Right lobe of liver (tissue), 6 donors: ENCODE data around the gene APCDD1L. TPM values are rescaled to one million over a fixed set of nuclear protein-coding genes. Genes with fewer than 3 reads are reported as not detected.

Source experiments
- ATAC-seq, 4 donors: fragments of 200-7000 bp; cut with Tn5 transposase; one replicate each; pipeline ENCODE4 v1.9.1; 2020; ENCODE audit warnings: mild to moderate bottlenecking in 4 of 4, moderate library complexity in 4 of 4
- DNase-seq, 3 donors: peaks; one replicate each; pipeline ENCODE4 v3.0.0-alpha.2; 2020
- H3K27ac ChIP-seq, 3 donors: fragments of 200-600 bp; one replicate each; pipeline ENCODE4 v1.8.0; 2022
- H3K27me3 ChIP-seq, 2 donors: fragments of 200-600 bp; one replicate each; pipeline ENCODE4 v1.8.0; 2022
- H3K36me3 ChIP-seq, 4 donors: fragments of 200-600 bp; sonication (generic) in 1 of 4; one replicate each; pipeline versions ENCODE4 v1.5.1 to v1.8.0; 2017 to 2022; ENCODE audit warnings: control low read depth in 1 of 4
- H3K4me1 ChIP-seq, 4 donors: fragments of 200-600 bp; sonication (generic) in 1 of 4; one replicate each; pipeline versions ENCODE4 v1.5.1 to v1.8.0; 2017 to 2022; ENCODE audit warnings: control low read depth in 1 of 4
- H3K4me3 ChIP-seq, 3 donors: fragments of 200-600 bp; one replicate each; pipeline ENCODE4 v1.8.0; 2022
- H3K9me3 ChIP-seq, 4 donors: fragments of 200-600 bp; sonication (generic) in 1 of 4; one replicate each; pipeline versions ENCODE4 v1.5.1 to v1.8.0; 2017 to 2022; ENCODE audit warnings: control low read depth in 1 of 4
- POLR2A ChIP-seq: fragments of 450-650 bp; IDR thresholded peaks from one replicate; pipeline ENCODE4 v1.6.1; 2017; ENCODE audit warnings: antibody characterized with exemption, mild to moderate bottlenecking
- WGBS: methylation state at CpG from one replicate; pipeline ENCODE4 v1.1.6; 2018; ENCODE audit warnings: low coverage, low lambda C conversion rate; ENCODE audit not compliant: insufficient coverage; ENCODE audit errors: missing lambda C conversion rate; 5-methylcytosine and 5-hydroxymethylcytosine counted together
- intact Hi-C, 2 donors: fragments of 100-400 bp; cut with DNase I; formaldehyde crosslinking; loops; one replicate each; pipeline versions ENCODE4 v1.11.2 to v1.14.1; 2022
- total RNA-seq, 6 experiments: library from RNA; depleted of rRNA in 2 of 6; stranded (reverse); fragments of >200 nt in 2 of 6; fragmentation: NEBNext Ultra II Directional in 3 of 6; extraction: Animal tissue kit (Norgen Biotek cat#: 25700) in 3 of 6; gene quantifications; one replicate each; pipeline versions ENCODE4 v1.1.0 to v1.2.4, GENCODE V29; 2016 to 2023
- TF ChIP-seq, protein P1 (sequence below), 4 donors: fragments of 200-600 bp in 3 of 4; fragments of 450-650 bp in 1 of 4; IDR thresholded peaks; one replicate each; pipeline versions ENCODE4 v1.5.1 to v1.8.0; 2016 to 2022; ENCODE audit warnings: antibody characterized with exemption in 4 of 4, mild to moderate bottlenecking in 2 of 4
- donor health status: DM: no; HTN: yes; CAD: no.
- donor health status: DM: no; HTN: no; CAD: no.
- donor health status: DM: no; HTN: no; CAD: no.
- donor health status: DM: no; HTN: yes; CAD: no.
- donor health status: DM: no; HTN: yes; CAD: no.

Gene APCDD1L
- total RNA-seq, 6 experiments from 2014 or later: 0.04 TPM; not detected in 5

DNA sequence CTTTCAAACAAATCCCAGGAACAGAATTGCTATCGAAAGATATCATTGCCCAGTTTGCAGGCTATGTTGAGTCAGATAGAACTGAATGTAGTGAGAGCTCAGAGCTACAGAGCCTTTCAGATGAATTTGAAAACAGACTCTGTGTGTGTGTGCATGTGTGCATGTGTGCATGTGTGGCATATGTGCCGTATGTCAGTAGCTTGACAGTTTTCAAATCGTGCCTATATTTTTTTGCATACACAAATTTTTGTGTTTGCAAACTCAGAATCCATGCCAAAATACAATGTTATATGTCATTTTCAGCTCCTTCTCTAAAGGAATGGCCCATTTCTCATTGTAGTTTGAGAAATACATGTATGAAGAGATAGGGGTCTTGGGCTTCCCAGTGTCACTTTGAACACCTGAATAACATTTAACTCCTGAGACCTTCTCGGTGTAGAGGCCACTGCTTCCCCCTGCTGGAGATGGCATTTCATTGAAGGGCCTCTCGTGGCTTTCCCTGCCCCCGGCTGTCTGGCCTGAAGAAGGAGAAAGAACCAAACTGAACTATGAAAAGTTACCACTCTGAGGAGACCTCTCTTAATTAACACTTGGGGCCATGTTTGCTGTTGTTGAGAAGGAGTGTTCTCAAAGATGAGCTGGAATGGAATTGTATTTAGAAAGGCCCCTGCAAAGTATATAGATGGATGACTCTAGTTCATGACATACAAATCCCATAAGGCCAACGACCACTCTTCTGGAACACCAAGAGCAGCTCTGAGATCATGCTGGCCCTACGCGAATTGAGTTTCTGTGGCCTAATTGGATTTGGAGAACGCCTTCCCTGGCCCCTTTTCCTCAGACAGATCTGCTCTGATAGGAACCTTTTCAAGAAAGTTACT, 67.4 kb downstream of the APCDD1L start:
- Histone ChIP-seq H3K4me3 (no peak overlapping the region), H3K27me3 (no peaks in the 10 kb centered on the region), H3K4me1 (no peaks in the 10 kb centered on the region), H3K36me3 (peaks cover 0 to 27% (median 0%) of the 10 kb centered on the region in 4 donors), H3K9me3 (no peaks in the 10 kb centered on the region), H3K27ac (no peak overlapping the region)
- WGBS: 42% methylated on average over 7 of the region's 10 CpGs
- ATAC-seq: peak; percentile 89 to 92 (median 90)
- peak; percentile 61 to 67 (median 61) for DNase-seq
- TF ChIP-seq, protein P1, sequence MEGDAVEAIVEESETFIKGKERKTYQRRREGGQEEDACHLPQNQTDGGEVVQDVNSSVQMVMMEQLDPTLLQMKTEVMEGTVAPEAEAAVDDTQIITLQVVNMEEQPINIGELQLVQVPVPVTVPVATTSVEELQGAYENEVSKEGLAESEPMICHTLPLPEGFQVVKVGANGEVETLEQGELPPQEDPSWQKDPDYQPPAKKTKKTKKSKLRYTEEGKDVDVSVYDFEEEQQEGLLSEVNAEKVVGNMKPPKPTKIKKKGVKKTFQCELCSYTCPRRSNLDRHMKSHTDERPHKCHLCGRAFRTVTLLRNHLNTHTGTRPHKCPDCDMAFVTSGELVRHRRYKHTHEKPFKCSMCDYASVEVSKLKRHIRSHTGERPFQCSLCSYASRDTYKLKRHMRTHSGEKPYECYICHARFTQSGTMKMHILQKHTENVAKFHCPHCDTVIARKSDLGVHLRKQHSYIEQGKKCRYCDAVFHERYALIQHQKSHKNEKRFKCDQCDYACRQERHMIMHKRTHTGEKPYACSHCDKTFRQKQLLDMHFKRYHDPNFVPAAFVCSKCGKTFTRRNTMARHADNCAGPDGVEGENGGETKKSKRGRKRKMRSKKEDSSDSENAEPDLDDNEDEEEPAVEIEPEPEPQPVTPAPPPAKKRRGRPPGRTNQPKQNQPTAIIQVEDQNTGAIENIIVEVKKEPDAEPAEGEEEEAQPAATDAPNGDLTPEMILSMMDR (IDR thresholded peaks at IDR 0.05): peak; percentile 63 to 75 (median 72)
- TF ChIP-seq POLR2A: no peak
- intact Hi-C loops: no loop called here

- peaks cover 0 to 27% (median 0%) of the 10 kb centered on the region in 4 donors for H3K36me3 ChIP-seq
- intact Hi-C loops: no loop called here
- peak in 2 of 4 donors; percentile 22 to 48 for ATAC-seq
- WGBS: 73% methylated on average over 5 of the region's 7 CpGs
- DNase-seq: no peak
- H3K4me1 ChIP-seq: no peaks in the 10 kb centered on the region
- H3K9me3 ChIP-seq: no peaks in the 10 kb centered on the region
- TF ChIP-seq POLR2A: no peak
- H3K27ac ChIP-seq: no peak overlapping the region
- H3K27me3 ChIP-seq: no peaks in the 10 kb centered on the region
- no peak overlapping the region for H3K4me3 ChIP-seq
Measured at GRCh38 chr20:58446960-58447265, 68.3 kb downstream of the APCDD1L start.

- H3K36me3 ChIP-seq: peaks cover 0 to 28% (median 0%) of the 10 kb centered on the region in 4 donors
Measured at GRCh38 chr20:58446264-58446959, 68.8 kb downstream of the APCDD1L start.

GRCh38 chr20:58444746-58445255, 70.4 kb downstream of the APCDD1L start:
- Histone ChIP-seq H3K4me1 (no peaks in the 10 kb centered on the region), H3K36me3 (peaks cover 0 to 38% (median 2%) of the 10 kb centered on the region in 4 donors), H3K27me3 (no peaks in the 10 kb centered on the region), H3K27ac (no peak overlapping the region), H3K9me3 (no peaks in the 10 kb centered on the region), H3K4me3 (no peak overlapping the region)
- WGBS: 94% methylated on average over 5 of the region's 5 CpGs
- DNase-seq (no peak), ATAC-seq (peak in 1 of 4 donors; percentile 9)
- TF ChIP-seq, protein P1 (IDR thresholded peaks at IDR 0.05): no peak
- TF ChIP-seq POLR2A: no peak
- intact Hi-C loops: no loop called here

More at GRCh38 chr20:58446264-58446959, 68.8 kb downstream of the APCDD1L start:
- ATAC-seq: no peak
- intact Hi-C loops: no loop called here
- 87% methylated on average over 6 of the region's 6 CpGs for WGBS
- Histone ChIP-seq H3K9me3 (no peaks in the 10 kb centered on the region), H3K4me1 (no peaks in the 10 kb centered on the region), H3K27me3 (no peaks in the 10 kb centered on the region), H3K27ac (no peak overlapping the region), H3K4me3 (no peak overlapping the region)
- no peak for TF ChIP-seq POLR2A
- TF ChIP-seq, protein P1 (IDR thresholded peaks at IDR 0.05): no peak
- DNase-seq: no peak

- H3K4me3 ChIP-seq: no peak overlapping the region
- ATAC-seq (no peak), DNase-seq (no peak)
- H3K27me3 ChIP-seq: no peaks in the 10 kb centered on the region
- no peaks in the 10 kb centered on the region for H3K9me3 ChIP-seq
- TF ChIP-seq, protein P1 (IDR thresholded peaks at IDR 0.05): no peak
- no peak for TF ChIP-seq POLR2A
- peaks cover 0 to 20% (median 8%) of the 10 kb centered on the region in 4 donors for H3K4me1 ChIP-seq
- peaks cover 0 to 30% (median 2%) of the 10 kb centered on the region in 4 donors for H3K36me3 ChIP-seq
- intact Hi-C loops: no loop called here
- H3K27ac ChIP-seq: no peak overlapping the region
Measured at GRCh38 chr20:58441723-58442122, 73.5 kb downstream of the APCDD1L start.
